NCI-H1048 (cell line): ENCODE measurements around the gene SEC24B.
"Not testable (repeated sequence)": the region's sequence is repeated elsewhere in the genome, so short reads cannot be mapped to it uniquely, and the experiment has no call there.

Source experiments
- DNase-seq: peaks from one replicate; lab custom pipeline; 2025; lab: John Stamatoyannopoulos, UW

Gene SEC24B

GRCh38 chr4:109506890-109507289 lies 73.3 kb downstream of the SEC24B start:
- no peak for DNase-seq

GRCh38 chr4:109510687-109511086 lies 77.1 kb downstream of the SEC24B start:
- DNase-seq: no peak

GRCh38 chr4:109511414-109511813 lies 77.8 kb downstream of the SEC24B start:
- DNase-seq: no peak

- DNase-seq: not testable (repeated sequence)
Measured at GRCh38 chr4:109513368-109513767, 79.8 kb downstream of the SEC24B start.

- DNase-seq: no peak
Measured at GRCh38 chr4:109532182-109532581, 98.6 kb downstream of the SEC24B start.

GRCh38 chr4:109545401-109545800 lies 111.8 kb downstream of the SEC24B start:
- no peak for DNase-seq

GRCh38 chr4:109547394-109547793 lies 113.8 kb downstream of the SEC24B start:
- DNase-seq: no peak

- DNase-seq: no peak
Measured at GRCh38 chr4:109548655-109549054, 115.0 kb downstream of the SEC24B start.

- DNase-seq: no peak
Measured at GRCh38 chr4:109552237-109552636, 118.6 kb downstream of the SEC24B start.

GRCh38 chr4:109553130-109553529 lies 119.5 kb downstream of the SEC24B start:
- DNase-seq: no peak

GRCh38 chr4:109554971-109555370 lies 121.4 kb downstream of the SEC24B start:
- DNase-seq: no peak

GRCh38 chr4:109557433-109557832 lies 123.8 kb downstream of the SEC24B start:
- no peak for DNase-seq

- not testable (repeated sequence) for DNase-seq
Measured at GRCh38 chr4:109558095-109558494, 124.5 kb downstream of the SEC24B start.

GRCh38 chr4:109559625-109559982 lies 126.0 kb downstream of the SEC24B start:
- no peak for DNase-seq

GRCh38 chr4:109559983-109560686 lies 126.5 kb downstream of the SEC24B start, which contains the start of gene MCUB:
TSS of gene MCUB (plus strand) at chr4:109560246. CDS start at chr4:109560338, 92 bp downstream.
- peak; percentile 78 for DNase-seq

GRCh38 chr4:109560687-109561461 lies 127.3 kb downstream of the SEC24B start:
- no peak for DNase-seq

GRCh38 chr4:109562457-109563239 lies 129.0 kb downstream of the SEC24B start:
- no peak for DNase-seq

GRCh38 chr4:109571494-109571893 lies 137.9 kb downstream of the SEC24B start:
- no peak for DNase-seq

GRCh38 chr4:109572154-109572553 lies 138.5 kb downstream of the SEC24B start:
- DNase-seq: no peak

- no peak for DNase-seq
Measured at GRCh38 chr4:109574443-109574850, 140.8 kb downstream of the SEC24B start.

- DNase-seq: no peak
Measured at GRCh38 chr4:109574931-109575804, 141.6 kb downstream of the SEC24B start.

- DNase-seq: no peak
Measured at GRCh38 chr4:109576462-109576861, 142.8 kb downstream of the SEC24B start.
